ENCODE data around the gene TRAPPC13.

Gene TRAPPC13

DNA sequence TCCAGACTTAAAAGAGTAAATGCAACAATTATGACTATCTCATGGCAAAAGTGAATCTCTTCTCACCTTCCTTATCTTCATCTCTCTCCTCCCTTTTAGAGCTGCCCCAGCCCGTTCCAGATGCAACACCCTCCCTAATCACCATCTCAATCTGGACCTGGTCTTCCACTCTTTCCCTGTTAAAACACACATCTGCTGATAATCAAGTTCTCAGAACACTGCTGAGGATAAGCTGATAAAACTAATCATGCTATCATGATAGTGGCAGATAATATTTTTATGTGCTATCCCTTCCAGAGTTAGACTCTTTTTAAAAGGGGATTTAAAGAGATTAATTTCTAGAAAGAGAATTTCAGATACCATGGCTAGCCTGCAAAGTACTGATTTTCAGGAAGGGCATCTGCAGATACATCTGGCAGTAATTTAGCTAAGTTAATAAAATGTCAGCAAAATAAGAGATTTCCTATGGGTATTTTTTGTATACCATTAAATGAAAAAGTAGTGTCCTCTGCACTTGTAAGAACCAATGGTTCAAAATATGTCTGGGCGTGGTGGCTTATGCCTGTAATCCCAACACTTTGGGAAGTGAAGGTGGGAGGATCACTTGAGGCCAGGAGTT is 79.9 kb downstream of the TRAPPC13 start:
- no peak overlapping the region for H3K9ac ChIP-seq (ENCODE audit: low read depth, low read length)
- no peaks in the 10 kb centered on the region for H3K4me1 ChIP-seq (ENCODE audit: insufficient read depth, low read length)
- no peaks in the 10 kb centered on the region for H3K9me3 ChIP-seq (ENCODE audit: control insufficient read depth, insufficient read depth, low read length)
- no peaks in the 10 kb centered on the region for H3K36me3 ChIP-seq (ENCODE audit: insufficient read depth, low read length)

GRCh38 chr5:65707663-65708062 is 82.8 kb downstream of the TRAPPC13 start:
- H3K4me1 ChIP-seq (ENCODE audit: insufficient read depth, low read length) = no peaks in the 10 kb centered on the region
- peaks cover 4% of the 10 kb centered on the region; the same call in 1 of the 2 replicates for H3K36me3 ChIP-seq (ENCODE audit: insufficient read depth, low read length)
- no peak overlapping the region for H3K9ac ChIP-seq (ENCODE audit: low read depth, low read length)
- no peaks in the 10 kb centered on the region for H3K9me3 ChIP-seq (ENCODE audit: control insufficient read depth, insufficient read depth, low read length)

DNA sequence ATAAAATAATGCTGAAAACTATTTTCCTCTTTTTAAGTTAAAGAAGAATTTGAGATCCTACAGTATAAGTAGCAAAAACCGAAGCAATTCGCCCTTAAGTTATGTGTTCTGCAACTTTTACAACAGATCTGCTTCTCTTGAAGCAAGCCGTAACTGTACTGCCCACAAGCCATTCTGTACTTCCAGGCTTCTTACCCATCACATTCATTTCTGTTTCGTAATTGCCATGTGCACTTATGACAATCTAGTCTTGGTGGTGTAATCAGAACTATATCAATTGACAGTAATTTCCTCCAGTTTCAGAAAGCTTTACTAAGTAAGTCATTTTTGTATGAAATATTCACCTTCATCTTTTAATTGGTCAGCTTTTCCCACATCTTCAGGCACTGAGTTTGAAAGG is 83.3 kb downstream of the TRAPPC13 start:
- Histone ChIP-seq H3K9ac (ENCODE audit: low read depth, low read length) (no peak overlapping the region), H3K4me1 (ENCODE audit: insufficient read depth, low read length) (no peaks in the 10 kb centered on the region), H3K36me3 (ENCODE audit: insufficient read depth, low read length) (peaks cover 4% of the 10 kb centered on the region; the same call in 1 of the 2 replicates), H3K9me3 (ENCODE audit: control insufficient read depth, insufficient read depth, low read length) (no peaks in the 10 kb centered on the region)
